ENCODE results near the gene MYADML2.

MYADML2 gene

GRCh38 chr17:81895400-81895799, 51.6 kb downstream of the MYADML2 start:
- DNase-seq, result no peak

GRCh38 chr17:81891303-81891552, 55.8 kb downstream of the MYADML2 start:
- no peak for DNase-seq

DNA sequence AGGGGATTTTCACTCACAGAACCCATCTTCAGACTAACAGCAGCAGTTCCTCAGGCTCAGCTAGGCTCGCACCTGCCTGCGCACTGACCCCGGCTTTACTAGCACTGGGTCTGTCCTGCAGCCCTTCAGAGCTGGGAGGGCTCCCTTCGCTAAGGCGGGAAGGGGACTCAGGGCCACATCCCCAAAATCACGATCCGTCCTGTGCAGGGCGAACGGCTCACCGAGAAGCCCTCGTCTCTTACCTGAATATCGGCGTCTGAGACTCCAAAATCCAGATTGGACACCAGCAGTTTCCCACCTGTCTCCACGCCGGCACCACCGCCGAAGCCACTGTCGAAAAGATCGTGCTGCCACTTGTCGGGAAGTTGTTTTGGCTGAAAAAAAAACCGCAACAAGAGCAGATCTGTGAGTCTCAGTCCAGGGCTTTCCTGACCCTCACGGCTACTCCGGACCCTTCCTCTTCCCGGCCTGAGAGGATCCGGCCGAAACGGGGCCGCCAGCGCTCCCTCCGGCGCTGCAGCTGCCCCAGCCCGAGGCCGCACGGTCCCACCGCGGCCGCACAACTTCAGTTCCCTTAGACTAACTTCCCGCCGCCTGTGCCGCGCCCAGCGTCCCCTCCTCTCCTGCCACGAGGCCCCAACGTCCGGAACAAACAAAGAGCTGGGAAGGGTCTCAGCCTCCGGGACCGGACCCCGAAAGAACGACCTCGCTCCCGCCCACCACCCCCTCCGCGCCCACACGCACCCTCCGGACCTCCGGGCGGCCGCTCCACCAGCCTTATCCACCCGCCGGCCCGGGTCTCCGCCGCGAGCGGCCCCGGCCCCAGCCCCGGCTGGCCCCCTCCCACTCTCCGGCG, 56.4 kb downstream of the MYADML2 start:
- DNase-seq, result peak; percentile 50

Measured in RPMI8226 (cell line).